ENCODE results near the gene SUN3.

The SUN3 gene

DNA sequence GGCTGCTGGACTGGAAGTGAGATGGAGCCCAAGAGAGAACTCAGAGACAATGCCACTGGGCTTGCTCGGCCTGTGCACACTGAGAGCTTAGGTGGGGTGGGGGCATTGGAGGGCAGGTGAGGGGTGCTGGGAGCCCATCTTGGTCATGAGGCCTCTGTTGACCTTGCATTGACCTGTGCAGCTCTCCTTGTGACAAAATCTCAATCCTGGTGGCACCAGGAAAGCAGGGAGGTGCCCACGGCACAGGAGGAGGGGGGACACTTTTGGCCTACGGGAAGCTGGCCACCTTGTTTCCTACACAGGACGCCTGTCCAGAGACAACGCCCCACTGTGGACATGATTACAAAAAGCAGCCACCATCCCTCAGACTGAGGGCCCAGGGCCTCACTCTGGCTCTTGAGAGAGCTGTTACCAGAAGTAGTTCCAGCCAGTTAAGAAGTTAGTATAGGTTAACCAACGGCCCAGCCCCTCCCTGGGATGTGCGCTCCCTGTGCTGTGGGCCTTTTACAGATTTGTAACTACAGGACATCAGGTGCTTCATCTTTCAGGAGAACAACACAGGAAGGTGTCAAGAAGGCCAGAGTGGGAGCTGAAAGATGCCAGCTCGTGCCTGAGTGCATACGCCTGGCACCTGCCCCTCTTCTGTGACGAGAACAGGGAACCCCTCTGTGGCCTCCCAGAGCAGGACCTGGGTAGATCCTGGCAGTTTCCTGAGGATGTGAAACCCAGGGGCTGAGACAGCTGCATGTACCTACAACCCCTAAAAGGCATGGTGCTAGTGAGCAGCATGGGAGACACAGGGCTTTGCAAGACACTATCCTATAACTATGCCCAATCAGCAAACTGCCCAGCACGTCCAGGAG lies 91.0 kb downstream of the SUN3 start:
- Mint-ChIP-seq H3K36me3 (ENCODE audit: low read depth) (no peaks in the 10 kb centered on the region), H3K4me3 (no peak overlapping the region), H3K4me1 (no peaks in the 10 kb centered on the region), H3K27ac (no peak overlapping the region), H3K27me3 (ENCODE audit: low read depth) (peaks cover 7% of the 10 kb centered on the region), H3K9me3 (no peaks in the 10 kb centered on the region)
- TF ChIP-seq, protein P1, sequence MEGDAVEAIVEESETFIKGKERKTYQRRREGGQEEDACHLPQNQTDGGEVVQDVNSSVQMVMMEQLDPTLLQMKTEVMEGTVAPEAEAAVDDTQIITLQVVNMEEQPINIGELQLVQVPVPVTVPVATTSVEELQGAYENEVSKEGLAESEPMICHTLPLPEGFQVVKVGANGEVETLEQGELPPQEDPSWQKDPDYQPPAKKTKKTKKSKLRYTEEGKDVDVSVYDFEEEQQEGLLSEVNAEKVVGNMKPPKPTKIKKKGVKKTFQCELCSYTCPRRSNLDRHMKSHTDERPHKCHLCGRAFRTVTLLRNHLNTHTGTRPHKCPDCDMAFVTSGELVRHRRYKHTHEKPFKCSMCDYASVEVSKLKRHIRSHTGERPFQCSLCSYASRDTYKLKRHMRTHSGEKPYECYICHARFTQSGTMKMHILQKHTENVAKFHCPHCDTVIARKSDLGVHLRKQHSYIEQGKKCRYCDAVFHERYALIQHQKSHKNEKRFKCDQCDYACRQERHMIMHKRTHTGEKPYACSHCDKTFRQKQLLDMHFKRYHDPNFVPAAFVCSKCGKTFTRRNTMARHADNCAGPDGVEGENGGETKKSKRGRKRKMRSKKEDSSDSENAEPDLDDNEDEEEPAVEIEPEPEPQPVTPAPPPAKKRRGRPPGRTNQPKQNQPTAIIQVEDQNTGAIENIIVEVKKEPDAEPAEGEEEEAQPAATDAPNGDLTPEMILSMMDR (IDR thresholded peaks at IDR 0.05; ENCODE audit: unreplicated experiment in 3 of 3), result no peak

All from nephron (organoid).